Measurements from ENCODE around the gene ARSG.
"Not testable (repeated sequence)": the region's sequence is repeated elsewhere in the genome, so short reads cannot be mapped to it uniquely, and the experiment has no call there.

ARSG gene

GRCh38 chr17:68281965-68282364, 9.3 kb upstream of the ARSG start:
- DNase-seq: not testable (repeated sequence)

GRCh38 chr17:68288375-68288774, 2.9 kb upstream of the ARSG start:
- no peak for DNase-seq

- no peak for DNase-seq
Observed at GRCh38 chr17:68288804-68289203, 2.5 kb upstream of the ARSG start.

- no peak for DNase-seq
Observed at GRCh38 chr17:68289473-68289872, 1.8 kb upstream of the ARSG start.

- DNase-seq: no peak
Observed at GRCh38 chr17:68289936-68290267, 1.4 kb upstream of the ARSG start.

- DNase-seq: peak; percentile 4
Observed at GRCh38 chr17:68290268-68290954, 884 bp upstream of the ARSG start.

GRCh38 chr17:68291836-68292688, 767 bp downstream of the ARSG start:
- peak; percentile 46 for DNase-seq

- no peak for DNase-seq
Observed at GRCh38 chr17:68292689-68293040, 1.4 kb downstream of the ARSG start.

GRCh38 chr17:68293490-68294195, 2.3 kb downstream of the ARSG start:
- DNase-seq: no peak

- DNase-seq: no peak
Observed at GRCh38 chr17:68294196-68294555, 2.9 kb downstream of the ARSG start.

GRCh38 chr17:68294617-68295016, 3.3 kb downstream of the ARSG start:
- no peak for DNase-seq

GRCh38 chr17:68295086-68295485, 3.8 kb downstream of the ARSG start:
- no peak for DNase-seq

GRCh38 chr17:68296217-68297191, 5.2 kb downstream of the ARSG start:
- no peak for DNase-seq

GRCh38 chr17:68297195-68297594, 5.9 kb downstream of the ARSG start:
- no peak for DNase-seq

GRCh38 chr17:68298601-68299000, 7.3 kb downstream of the ARSG start:
- no peak for DNase-seq

GRCh38 chr17:68299817-68300216, 8.5 kb downstream of the ARSG start:
- DNase-seq: no peak

- DNase-seq: no peak
Observed at GRCh38 chr17:68301438-68301959, 10.2 kb downstream of the ARSG start.

- DNase-seq: no peak
Observed at GRCh38 chr17:68302066-68302564, 10.8 kb downstream of the ARSG start.

GRCh38 chr17:68302666-68303065, 11.4 kb downstream of the ARSG start:
- no peak for DNase-seq

GRCh38 chr17:68304706-68305105, 13.4 kb downstream of the ARSG start:
- DNase-seq: no peak

- DNase-seq: no peak
Observed at GRCh38 chr17:68305142-68305541, 13.8 kb downstream of the ARSG start.

- DNase-seq: no peak
Observed at GRCh38 chr17:68306819-68307218, 15.5 kb downstream of the ARSG start.
